Posterior vena cava (tissue), 2 donors: ENCODE results near the gene CBX5. TPM values are rescaled to one million over a fixed set of nuclear protein-coding genes. Genes with fewer than 3 reads are reported as not detected.
"Not testable (repeated sequence)": the region's sequence is repeated elsewhere in the genome, so short reads cannot be mapped to it uniquely, and the experiment has no call there.

ENCODE experiments used
- DNase-seq: peaks from one replicate; pipeline ENCODE4 v3.0.0-alpha.2; 2020; ENCODE audit warnings: low spot score
- intact Hi-C, 2 donors: fragments of 100-400 bp; cut with DNase I; formaldehyde crosslinking; loops; one replicate each; pipeline versions ENCODE4 v1.14.1 to v1.14.2; 2022 to 2023
- long read RNA-seq, 2 donors: library from polyadenylated mRNA; unstranded; transcript quantifications; one replicate each; pipeline ENCODE4 v2.0.0, GENCODE V29; 2020 to 2021
- total RNA-seq, 2 donors: library from RNA; stranded (reverse); fragmentation: NEBNext Ultra II Directional; extraction: Animal tissue kit (Norgen Biotek cat#: 25700); gene quantifications; one replicate each; pipeline ENCODE4 v1.2.1, GENCODE V29; 2021
- donor health status: DM: yes; HTN: yes; CAD: no.
- donor health status: DM: yes; HTN: yes; CAD: no.

The CBX5 gene
- 10 to 100 TPM; 46.2 to 56.2 TPM for total RNA-seq
- long read RNA-seq, donor 1, full-length matches to known transcripts = 4 of 6 reads
- long read RNA-seq, donor 1, partial matches to known transcripts = 0 of 6 reads
- long read RNA-seq, donor 1, other reads (novel, unspliced or antisense) = 2 of 6 reads
- long read RNA-seq, donor 2, full-length matches to known transcripts = 11 of 22 reads
- long read RNA-seq, donor 2, partial matches to known transcripts = 4 of 22 reads
- long read RNA-seq, donor 2, other reads (novel, unspliced or antisense) = 7 of 22 reads

DNA sequence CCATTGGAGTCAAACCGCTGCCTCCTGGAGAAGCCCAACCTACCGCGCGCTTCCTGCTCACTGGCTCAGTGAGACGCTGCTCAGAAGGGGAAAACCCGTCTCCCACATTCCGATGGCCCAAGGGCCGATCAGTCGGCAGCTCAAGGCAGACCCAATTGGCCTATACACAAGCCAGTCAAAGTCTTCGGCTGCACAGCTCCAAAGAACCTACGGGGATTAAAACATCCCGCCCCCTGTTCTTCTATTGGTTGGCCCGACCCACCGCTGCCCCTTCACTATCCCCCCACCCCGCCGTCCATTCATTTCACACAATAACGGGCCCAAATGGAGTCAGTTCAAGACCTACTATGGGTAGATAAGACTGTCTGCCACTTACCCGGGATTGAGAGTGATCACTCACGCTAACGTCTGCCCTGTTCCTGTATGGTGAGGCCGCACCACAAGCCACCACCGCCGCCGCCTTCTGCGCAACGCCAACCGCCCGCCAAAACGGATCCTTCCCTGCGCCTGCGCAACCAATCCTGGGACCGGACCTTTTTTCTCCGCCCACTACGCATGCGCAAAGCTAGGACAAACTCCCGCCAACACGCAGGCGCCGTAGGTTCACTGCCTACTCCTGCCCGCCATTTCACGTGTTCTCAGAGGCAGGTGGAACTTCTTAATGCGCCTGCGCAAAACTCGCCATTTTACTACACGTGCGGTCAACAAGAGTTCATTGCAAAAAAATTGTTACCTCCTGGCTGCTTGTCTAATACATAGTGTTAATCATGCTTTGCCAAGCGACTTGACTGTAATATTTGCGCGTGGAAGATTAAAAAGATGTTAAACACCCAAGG lies at the start of gene CBX5:
Gene CBX5 (minus strand): TSS at position 491 of the 836 bp plus-strand sequence. CDS start 22,472 bp downstream, outside the sequence.
- intact Hi-C loops = no loop called here
- peak; percentile 100 for DNase-seq

DNA sequence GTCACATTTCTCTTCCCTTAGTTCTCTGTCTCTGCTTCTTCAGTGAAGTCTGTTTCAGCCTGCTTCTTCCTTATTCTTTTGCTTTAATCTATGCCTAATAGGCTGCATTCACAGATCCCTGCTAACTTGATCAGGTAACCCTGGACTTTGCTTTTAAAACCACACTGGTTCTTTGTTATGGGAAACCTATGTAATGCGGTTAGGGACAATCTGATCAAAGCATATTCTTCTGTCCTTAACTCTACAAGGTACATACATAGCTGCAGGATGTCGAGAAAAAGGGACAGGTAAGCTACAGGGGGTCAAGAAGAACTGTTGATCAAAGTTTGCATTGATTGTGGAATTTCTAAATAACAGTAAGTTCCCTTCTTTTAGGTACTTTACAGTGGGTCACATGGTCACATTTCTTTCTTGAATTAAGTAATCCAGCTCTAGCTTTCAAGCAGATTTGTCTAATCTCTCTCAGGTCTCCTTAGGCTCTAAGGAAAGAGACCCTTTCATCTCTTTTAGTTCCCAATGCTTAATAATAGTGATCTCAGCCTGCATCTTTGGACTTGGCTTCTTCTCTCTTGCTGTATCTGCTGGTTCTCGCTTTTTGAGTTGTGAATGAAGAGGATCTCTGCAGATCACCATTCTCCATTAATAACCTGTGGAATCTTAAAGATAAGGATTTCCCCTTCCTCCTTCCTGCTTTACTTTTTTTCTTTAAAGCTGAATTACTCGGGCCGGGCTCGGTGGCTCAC lies 48.8 kb upstream of the CBX5 start:
- intact Hi-C loops = loop anchor here in 1 of 2 donors (5.0 kb wide), 1 partner anchor 691 kb away; no protein-coding TSS in a partner anchor
- DNase-seq = no peak

DNA sequence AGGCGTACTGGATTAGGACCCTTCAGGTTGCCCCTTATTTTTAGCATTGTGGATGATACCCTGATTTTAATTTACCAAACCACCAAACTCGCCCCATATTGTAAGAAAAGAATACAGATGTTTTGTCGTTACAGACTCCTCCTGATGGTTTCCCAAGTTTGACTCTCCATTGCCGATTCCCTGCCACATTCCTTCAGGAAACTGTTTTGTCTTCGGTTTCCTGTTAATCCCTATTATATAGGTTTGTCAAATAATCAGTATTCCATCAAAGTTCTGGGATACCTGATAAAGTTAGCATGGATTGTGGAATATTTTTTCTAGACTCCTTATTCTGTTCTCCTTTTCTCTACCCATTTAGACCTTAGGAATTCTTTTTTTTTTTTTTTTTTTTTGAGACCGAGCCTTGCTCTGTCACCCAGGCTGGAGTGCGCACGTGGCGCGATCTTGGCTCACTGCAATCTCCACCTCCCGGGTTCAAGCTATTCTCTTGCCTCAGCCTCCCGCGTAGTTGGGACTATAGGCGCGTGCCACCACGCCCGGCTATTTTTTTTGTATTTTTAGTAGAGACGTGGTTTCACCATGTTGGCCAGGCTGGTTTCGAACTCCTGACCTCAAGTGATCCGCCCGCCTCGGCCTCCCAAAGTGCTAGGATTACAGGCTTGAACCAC lies 45.7 kb upstream of the CBX5 start:
- intact Hi-C loops = loop anchor here in 1 of 2 donors (5.0 kb wide), 1 partner anchor 688 kb away; no protein-coding TSS in a partner anchor
- not testable (repeated sequence) for DNase-seq

DNA sequence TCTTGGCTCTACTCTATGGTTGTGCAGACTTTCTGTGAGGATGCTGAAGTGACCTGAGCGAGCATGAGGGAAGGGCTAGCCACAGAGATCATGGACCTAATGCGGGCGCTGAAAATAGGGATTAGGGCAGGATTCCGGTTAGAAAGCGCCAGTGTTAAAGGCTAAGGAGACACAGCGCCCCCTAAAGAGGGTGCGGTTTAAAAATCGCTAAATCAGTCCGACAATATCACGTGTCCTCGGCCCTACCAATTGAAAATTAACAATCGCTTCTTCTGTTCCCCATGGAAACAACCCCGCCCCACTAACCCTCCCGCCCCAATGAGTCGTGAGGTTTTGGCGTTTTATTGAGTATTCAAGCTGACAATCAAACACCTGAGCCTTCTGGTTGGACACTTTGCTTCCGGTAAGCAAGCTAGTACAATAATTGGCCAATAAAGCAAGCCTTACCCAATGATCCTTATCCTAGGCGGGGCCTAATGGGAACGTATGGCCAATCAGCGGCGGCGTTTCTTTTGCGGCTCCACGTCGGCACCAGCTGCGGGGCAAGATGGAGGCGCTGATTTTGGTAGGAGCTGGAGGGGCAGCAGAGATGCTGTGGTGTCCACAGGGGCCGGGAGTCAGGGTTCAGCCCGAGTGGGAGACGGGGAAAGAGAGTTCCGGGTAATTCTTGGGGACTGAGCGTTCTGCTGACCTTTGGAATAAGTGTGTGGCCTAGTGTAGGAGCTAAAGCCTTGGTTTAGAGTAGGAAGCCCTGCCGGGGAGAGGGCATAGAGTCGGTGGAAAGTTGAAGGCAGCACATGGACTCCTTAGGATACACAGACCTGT lies 44.9 kb upstream of the CBX5 start, which contains the start of gene COPZ1:
Gene COPZ1 (plus strand): TSS at position 515 of the 825 bp plus-strand sequence. CDS start 33 bp downstream, at position 548.
- intact Hi-C loops = loop anchor here in 1 of 2 donors (5.0 kb wide), 1 partner anchor 688 kb away; no protein-coding TSS in a partner anchor
- peak; percentile 98 for DNase-seq

DNA sequence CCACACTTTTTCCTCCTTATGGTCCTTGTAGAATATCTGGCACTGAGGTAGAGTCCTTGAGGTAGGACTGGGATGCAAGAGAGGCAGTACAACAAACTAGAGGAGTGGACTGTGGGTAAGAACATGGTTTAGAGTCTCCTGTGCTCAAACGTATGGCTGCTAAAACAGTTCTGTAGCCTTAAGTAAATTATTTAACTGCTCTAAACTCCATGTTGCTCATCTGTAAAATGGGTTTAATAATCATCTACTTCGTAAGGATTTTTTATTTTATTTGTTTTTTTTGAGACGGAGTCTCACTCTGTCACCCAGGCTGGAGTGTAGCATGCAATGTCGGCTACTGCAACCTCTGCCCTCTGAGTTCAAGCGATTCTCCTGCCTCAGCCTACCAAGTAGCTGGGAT lies 41.4 kb upstream of the CBX5 start:
- no peak for DNase-seq
- intact Hi-C loops = no loop called here

DNA sequence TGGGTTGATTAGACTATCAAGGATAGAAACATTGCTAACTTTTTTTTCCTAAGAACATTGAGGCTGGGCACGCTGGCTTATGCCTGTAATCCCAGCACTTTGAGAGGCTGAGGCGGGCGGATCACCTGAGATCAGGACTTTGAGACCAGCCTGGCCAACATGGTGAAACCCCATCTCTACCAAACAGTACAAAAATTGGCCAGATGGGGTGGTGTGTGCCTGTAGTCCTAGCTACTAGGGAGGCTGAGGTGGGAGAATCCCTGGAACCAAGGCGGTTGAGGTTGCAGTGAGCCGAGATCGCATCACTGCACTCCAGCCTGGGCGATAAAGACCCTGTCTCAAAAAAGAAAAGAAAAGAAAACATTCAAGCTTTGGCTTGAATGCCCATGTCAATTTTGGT lies 32.4 kb upstream of the CBX5 start:
- intact Hi-C loops = not testable (repeated sequence)
- DNase-seq = peak; percentile 43

DNA sequence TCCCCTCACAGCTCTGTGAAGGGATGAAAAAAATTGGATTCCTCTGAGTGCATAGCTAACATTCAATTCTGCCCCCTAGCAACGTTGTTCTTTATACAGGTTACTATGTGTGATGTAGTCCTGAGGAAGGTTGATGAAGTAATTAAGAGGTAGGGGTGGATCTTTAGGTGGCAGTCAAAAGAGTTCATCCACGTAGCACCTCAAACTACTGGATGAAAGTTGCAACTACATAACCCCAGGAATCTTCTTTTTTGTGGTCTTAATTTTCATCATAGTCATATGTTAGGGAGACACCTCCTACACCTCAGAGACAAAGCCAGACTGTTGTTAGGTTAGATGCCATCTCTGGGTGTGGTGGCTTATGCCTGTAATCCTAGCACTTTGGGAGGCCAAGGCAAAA lies 31.1 kb upstream of the CBX5 start:
- DNase-seq = no peak

DNA sequence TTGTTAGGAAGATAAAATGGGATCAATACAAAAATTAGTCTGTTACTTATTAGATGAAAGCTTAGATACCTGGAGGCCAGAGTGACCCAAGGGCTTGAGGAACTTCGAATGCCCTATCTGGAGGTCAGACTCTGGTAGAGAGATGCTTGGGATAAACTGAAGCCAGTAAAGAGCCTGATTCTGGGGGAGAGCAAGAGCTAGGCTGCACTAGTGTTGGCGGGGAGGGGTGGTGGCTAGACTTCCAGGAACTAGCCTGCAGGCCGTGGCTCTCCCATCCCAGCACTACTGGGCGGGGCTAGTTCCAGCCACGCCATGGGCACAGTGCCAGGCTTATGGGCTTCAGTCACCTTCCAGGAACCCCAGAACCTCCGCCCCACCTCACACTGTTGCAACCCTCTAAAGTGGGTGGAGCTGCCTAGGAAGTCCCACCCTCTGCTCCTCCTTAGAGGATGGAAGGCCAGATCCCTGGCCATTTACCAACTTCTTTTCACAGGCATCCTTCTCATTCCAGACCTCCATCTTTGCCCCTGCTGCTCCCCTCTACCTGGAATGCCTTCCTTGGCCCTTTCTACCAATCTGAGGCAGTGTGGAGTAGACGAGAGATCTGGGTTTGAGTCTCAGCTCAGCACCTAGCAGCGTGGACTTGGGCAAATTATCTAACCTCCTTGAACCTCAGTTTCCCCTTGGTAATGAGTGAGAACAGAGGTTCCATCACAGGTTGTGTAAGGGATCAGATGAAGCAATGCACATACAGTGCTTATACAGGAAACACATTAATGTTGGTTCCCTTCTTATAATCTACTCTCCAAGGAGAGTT lies 27.2 kb upstream of the CBX5 start:
- DNase-seq = peak; percentile 96
- intact Hi-C loops = no loop called here

More for the DNA sequence above, 31.1 kb upstream of the CBX5 start:
- intact Hi-C loops = no loop called here

DNA sequence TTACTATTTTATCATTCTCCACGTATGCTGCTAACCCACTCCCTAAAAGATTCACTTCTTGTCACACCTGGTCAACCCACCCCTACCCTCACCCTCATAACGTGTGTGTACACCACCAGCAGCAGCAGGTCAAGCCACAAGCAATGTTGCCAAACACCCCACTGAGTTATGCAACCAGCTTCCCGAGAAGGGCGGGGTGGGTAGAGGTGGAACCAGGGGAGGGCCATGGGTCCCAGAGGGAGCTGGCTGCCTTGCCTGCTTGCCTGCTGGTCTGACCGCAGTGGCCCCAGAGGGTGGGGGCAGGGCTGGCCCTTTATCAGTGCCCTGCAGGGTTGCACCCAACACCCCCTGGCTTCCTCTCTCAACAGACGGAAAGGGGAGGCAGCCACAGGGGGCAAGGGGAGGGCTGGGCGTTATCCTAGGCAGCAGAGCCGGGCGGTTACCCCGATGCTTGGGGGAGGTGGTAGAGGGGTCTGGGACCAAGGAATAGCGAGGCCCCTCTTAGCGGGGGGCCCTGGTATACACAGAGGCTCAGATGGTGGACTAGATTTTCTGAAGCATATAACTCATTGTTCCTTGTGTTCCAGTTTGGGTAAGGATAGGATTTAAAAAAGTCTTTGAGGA lies 24.4 kb upstream of the CBX5 start:
- intact Hi-C loops = no loop called here
- peak; percentile 88 for DNase-seq

DNA sequence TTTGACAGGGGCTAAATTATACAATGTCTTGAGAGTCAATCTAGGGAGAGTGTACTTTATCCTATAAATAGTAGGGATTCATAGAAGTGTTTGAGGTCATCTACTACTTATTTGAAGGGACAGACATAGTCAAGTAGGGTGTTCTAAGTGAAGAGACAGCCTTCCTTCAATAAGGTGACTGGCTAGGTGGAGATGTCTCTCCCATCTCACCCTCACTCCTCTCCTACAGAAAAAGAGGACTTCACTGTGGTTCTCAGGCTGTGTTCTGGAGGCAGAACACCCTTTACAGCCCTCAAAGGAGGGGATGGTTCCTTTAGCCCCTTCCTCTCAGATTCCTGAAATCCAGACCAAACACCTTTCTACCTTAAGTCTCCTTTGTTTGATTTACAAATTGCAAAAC lies 23.7 kb upstream of the CBX5 start:
- intact Hi-C loops = no loop called here
- no peak for DNase-seq

DNA sequence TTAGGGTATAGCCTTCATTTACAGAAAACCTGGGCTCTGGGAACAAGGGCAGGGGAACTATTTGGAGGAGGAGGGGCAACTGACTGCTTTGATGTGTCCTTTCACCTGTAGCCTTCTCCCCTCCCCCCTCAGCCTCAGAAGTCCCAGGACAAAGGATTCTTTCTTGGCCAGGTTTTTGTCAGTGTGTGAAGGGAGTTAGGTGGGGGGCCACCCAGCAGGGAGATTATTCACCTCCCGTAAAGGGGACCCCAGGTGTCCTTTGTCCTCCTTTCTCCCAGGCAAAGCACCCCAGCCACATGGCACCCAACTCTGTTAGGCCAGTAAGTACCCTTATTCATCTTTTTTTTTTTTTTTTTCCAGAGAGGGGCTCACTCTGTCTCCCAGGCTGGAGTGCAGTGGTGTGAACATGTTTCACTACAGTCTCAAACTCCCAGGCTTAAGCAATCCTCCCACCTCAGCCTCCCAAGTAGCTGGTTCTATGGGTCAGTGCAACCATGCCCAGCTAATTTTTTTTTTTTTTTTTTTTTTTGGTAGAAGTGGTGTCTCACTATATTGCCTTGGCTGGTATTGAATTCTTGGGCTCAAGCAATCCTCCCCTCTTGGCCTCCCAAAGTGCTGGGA lies 21.6 kb upstream of the CBX5 start:
- intact Hi-C loops = no loop called here
- DNase-seq = peak; percentile 35

DNA sequence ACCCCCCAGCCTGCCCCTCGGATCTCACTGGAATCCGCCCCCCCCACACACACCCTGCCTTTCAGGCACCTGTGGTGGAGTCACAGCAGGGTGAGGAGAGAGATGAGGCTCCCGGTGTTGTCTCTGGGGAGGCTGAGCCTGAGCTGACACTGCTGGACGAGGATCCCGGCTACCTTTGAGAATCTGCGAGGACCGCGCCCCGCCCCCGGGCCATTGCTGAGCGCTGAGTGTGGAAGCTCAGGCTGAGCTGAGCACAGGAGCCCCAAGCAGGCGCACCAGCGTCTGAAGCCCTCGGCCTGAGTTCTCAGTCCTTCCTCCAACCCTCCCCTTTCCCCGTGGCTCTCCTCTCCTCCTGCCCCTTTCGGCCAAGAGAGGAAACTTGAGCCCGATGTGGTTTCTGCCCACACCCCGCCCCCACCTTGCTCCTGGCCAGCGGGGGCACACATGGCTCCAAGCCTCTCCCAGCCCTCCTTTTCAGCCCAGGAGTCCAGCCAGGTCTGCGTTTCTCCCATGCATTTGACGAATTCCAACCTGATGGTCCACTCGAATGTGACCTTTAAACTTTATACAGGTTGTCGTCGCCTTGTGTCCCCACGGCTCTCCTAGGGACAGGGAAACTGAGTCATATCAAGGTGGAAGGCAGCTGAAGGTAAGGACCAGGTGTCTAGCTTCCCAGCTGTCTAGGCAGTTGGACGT lies 21.0 kb upstream of the CBX5 start, which contains the start of gene NFE2:
Gene NFE2 (minus strand): TSS at position 284 of the 696 bp plus-strand sequence. CDS start 5,767 bp downstream, outside the sequence.
- intact Hi-C loops = no loop called here
- DNase-seq = peak; percentile 88

DNA sequence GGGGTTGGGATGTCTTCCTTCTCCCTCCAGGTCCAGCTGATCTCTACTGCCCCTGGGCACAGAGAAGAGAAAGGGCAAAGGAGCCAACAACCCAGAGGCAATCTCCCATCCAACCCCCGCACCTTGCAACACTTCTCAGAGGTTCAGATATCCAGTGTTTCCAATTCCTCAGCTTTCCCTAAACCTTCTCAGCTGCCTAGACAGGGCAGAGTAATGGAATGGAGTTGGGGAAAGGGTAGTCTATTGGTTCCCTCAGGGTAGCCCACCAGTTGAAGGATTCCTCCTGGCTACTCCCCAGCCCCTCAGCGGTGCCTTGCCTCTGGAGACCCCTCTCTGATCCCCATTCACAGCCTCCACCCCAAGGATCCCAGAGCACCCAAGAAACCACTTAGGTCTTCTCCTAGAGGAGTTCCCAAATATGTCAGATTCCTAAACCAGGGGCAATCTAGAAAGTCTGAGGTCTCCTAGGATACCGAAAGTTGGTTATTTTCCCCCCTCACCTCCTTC lies 20.4 kb upstream of the CBX5 start:
- intact Hi-C loops = no loop called here
- peak; percentile 25 for DNase-seq

DNA sequence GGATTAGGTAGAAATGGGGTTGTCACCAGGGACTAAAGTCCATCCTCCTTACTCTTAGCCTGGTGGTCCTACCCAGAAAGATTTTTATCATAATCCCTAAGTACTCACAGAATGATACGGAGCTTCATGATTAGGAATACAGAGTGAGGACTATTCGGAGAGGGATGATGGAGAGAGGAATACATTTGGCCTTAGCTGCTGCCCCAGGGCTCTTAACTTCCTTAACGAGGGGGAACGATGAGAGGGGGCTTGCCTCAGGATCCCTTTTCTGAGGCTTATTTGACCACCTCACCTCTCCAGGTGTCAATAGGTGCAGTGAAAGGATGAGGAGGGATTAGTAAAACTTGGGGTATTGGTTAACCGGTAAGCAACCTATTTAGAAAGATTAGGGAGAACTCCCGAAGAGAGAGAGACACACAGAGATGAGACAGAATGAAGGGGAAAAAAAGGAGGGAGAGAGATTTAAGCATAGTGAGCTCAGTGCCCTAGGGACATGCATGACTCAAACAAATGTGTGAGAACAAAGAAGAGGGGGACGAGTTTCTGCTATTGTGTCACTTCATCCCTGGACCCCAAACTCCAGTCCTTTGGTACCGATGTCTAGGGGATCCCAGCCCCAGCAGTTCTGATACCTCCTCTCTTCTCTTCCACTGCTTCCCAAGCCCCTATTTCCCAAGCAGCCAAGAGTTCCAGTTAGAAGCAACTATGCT lies 19.7 kb upstream of the CBX5 start:
- DNase-seq = peak; percentile 8
- intact Hi-C loops = loop anchor here in 1 of 2 donors (10.0 kb wide), 1 partner anchor 65 kb away; the partner anchor contains the start of gene GPR84

DNA sequence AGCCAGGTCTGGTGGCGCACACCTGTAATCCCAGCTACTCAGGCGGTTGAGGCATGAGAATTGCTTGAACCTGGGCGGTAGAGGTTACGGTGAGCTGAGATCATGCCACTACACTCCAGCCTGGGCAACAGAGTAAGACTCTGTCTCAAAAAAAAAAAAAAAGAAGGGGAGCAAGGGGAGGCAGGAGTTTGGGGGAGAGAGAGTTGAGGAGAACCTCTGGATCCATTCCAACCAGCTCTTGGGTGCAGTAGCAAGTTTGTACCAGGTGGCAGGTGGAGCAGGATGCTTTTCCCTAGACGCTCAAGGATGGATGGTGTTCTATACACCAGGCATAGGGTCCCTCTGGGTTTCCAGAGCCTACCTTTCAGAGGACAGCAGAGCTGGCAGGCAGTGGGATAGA lies 19.0 kb upstream of the CBX5 start:
- peak; percentile 3 for DNase-seq
- intact Hi-C loops = loop anchor here in 1 of 2 donors (10.0 kb wide), 1 partner anchor 66 kb away; the partner anchor contains the start of gene GPR84
